CD14-positive monocyte (primary cell): ENCODE data around the gene SAP30BP. TPM values are rescaled to one million over a fixed set of nuclear protein-coding genes. Genes with fewer than 3 reads are reported as not detected.

Experiments
- DNase-seq, 3 donors: peaks; one replicate each; pipeline ENCODE4 v3.0.0-alpha.2; 2011 to 2022
- H2AFZ ChIP-seq: 2 replicates; pipeline ENCODE4 v1.6.0; 2012; ENCODE audit warnings: mild to moderate bottlenecking, low read depth, low read length, inconsistent platforms; ENCODE audit not compliant: insufficient read depth, poor library complexity, severe bottlenecking
- H3K27ac ChIP-seq, 2 donors: 1 replicate in 1 of 2; 2 replicates in 1 of 2; pipeline ENCODE4 v1.5.1; 2012 to 2013; ENCODE audit warnings: low read length in 2 of 2, control low read depth in 1 of 2, inconsistent platforms in 1 of 2, low read depth in 1 of 2, mild to moderate bottlenecking in 1 of 2
- H3K27me3 ChIP-seq, 2 donors: one replicate each; pipeline versions ENCODE4 v1.6.0 to v1.6.1; 2011 to 2013; ENCODE audit warnings: low read length in 2 of 2; ENCODE audit not compliant: control insufficient read depth in 2 of 2, insufficient read depth in 2 of 2
- H3K36me3 ChIP-seq, 2 donors: replicated peaks in 1 of 2; 1 replicate in 1 of 2; 2 replicates in 1 of 2; pipeline versions ENCODE4 v1.5.1 to v1.6.1; 2012 to 2013; ENCODE audit warnings: low read length in 2 of 2, control low read depth in 1 of 2, inconsistent platforms in 1 of 2, mild to moderate bottlenecking in 1 of 2; ENCODE audit not compliant: insufficient read depth in 2 of 2, control insufficient read depth in 1 of 2
- H3K4me1 ChIP-seq, 2 donors: 1 replicate in 1 of 2; 2 replicates in 1 of 2; pipeline versions ENCODE4 v1.5.1 to v1.6.1; 2012 to 2013; ENCODE audit warnings: low read length in 2 of 2, control low read depth in 1 of 2, inconsistent platforms in 1 of 2, mild to moderate bottlenecking in 1 of 2, moderate library complexity in 1 of 2; ENCODE audit not compliant: insufficient read depth in 2 of 2, control insufficient read depth in 1 of 2
- H3K4me2 ChIP-seq: replicated peaks from 2 replicates; pipeline ENCODE3; 2012; ENCODE audit warnings: low read length, moderate library complexity, mild to moderate bottlenecking; ENCODE audit not compliant: poor library complexity, severe bottlenecking; ENCODE audit errors: extremely low read depth
- H3K4me3 ChIP-seq, 3 experiments: fragments of 200-600 bp in 1 of 3; sonication (generic) in 1 of 3; replicated peaks in 1 of 3; 1 replicate in 2 of 3; 2 replicates in 1 of 3; pipeline ENCODE4 v1.5.1; 2011 to 2013; ENCODE audit warnings: low read length in 3 of 3, mild to moderate bottlenecking in 3 of 3, control low read depth in 2 of 3, low read depth in 2 of 3, inconsistent platforms in 1 of 3, moderate library complexity in 1 of 3
- H3K79me2 ChIP-seq: 2 replicates; pipeline ENCODE4 v1.6.0; 2012; ENCODE audit warnings: mild to moderate bottlenecking, control low read depth, inconsistent platforms, low read length, moderate library complexity; ENCODE audit not compliant: insufficient read depth
- H3K9ac ChIP-seq: 2 replicates; pipeline ENCODE4 v1.6.0; 2017; ENCODE audit warnings: low read length, mild to moderate bottlenecking; ENCODE audit not compliant: insufficient read depth, poor library complexity, severe bottlenecking
- H3K9me3 ChIP-seq, 2 donors: replicated peaks in 1 of 2; 1 replicate in 1 of 2; 2 replicates in 1 of 2; pipeline versions ENCODE4 v1.5.1 to v1.6.1; 2012 to 2013; ENCODE audit warnings: low read length in 2 of 2, control low read depth in 1 of 2; ENCODE audit not compliant: control insufficient read depth in 1 of 2, insufficient read depth in 1 of 2
- H4K20me1 ChIP-seq: 2 replicates; pipeline ENCODE4 v1.6.0; 2012; ENCODE audit warnings: mild to moderate bottlenecking, low read length, control low read depth, moderate library complexity; ENCODE audit not compliant: insufficient read depth
- H3K27ac Mint-ChIP-seq, 7 donors: one replicate each; pipeline ENCODE4 v1.8.0; 2020; ENCODE audit warnings: mild to moderate bottlenecking in 7 of 7, mixed read lengths in 7 of 7, moderate library complexity in 6 of 7, inconsistent platforms in 2 of 7
- H3K27me3 Mint-ChIP-seq, 3 donors: one replicate each; pipeline ENCODE4 v1.8.0; 2021 to 2022; ENCODE audit warnings: low read depth in 3 of 3, mild to moderate bottlenecking in 3 of 3, mixed read lengths in 3 of 3, moderate library complexity in 3 of 3, inconsistent platforms in 1 of 3
- H3K36me3 Mint-ChIP-seq, 2 donors: one replicate each; pipeline ENCODE4 v1.8.0; 2020; ENCODE audit warnings: mixed read lengths in 2 of 2, inconsistent platforms in 1 of 2, mild to moderate bottlenecking in 1 of 2
- H3K4me1 Mint-ChIP-seq: one replicate; pipeline ENCODE4 v1.8.0; 2020; ENCODE audit warnings: mild to moderate bottlenecking, mixed read lengths
- H3K4me3 Mint-ChIP-seq, 2 donors: one replicate each; pipeline ENCODE4 v1.8.0; 2020; ENCODE audit warnings: mild to moderate bottlenecking in 2 of 2, mixed read lengths in 2 of 2, moderate library complexity in 1 of 2
- H3K9me3 Mint-ChIP-seq, 7 donors: one replicate each; pipeline ENCODE4 v1.8.0; 2020 to 2022; ENCODE audit warnings: mixed read lengths in 7 of 7, mild to moderate bottlenecking in 6 of 7, moderate library complexity in 6 of 7, inconsistent platforms in 2 of 7
- WGBS: methylation state at CpG from one replicate; pipeline ENCODE4 v1.1.5; 2013; ENCODE audit warnings: missing lambda C conversion rate; ENCODE audit not compliant: insufficient coverage; 5-methylcytosine and 5-hydroxymethylcytosine counted together
- intact Hi-C, 2 donors: fragments of 100-400 bp; cut with micrococcal nuclease; formaldehyde crosslinking; loops; one replicate each; pipeline versions ENCODE4 v1.15.0 to v1.15.1; 2023
- polyA plus RNA-seq, 3 donors: library from polyadenylated mRNA; depleted of rRNA in 1 of 3; unstranded in 2 of 3; stranded (reverse) in 1 of 3; fragments of 300-500 nt in 2 of 3; fragments of >200 nt in 1 of 3; fragmentation: Illumina TruSeq in 2 of 3; gene quantifications; 1 replicate in 2 of 3; 2 replicates in 1 of 3; pipeline ENCODE4 v1.2.3, GENCODE V29; 2012 to 2021
- TF ChIP-seq, protein P1 (sequence below): fragments of 200-600 bp; IDR thresholded peaks from one replicate; pipeline ENCODE4 v1.8.0; 2022; ENCODE audit warnings: antibody characterized with exemption, mild to moderate bottlenecking

SAP30BP gene
- polyA plus RNA-seq, 3 donors, result 43.8 to 130 (median 61.6) TPM

DNA sequence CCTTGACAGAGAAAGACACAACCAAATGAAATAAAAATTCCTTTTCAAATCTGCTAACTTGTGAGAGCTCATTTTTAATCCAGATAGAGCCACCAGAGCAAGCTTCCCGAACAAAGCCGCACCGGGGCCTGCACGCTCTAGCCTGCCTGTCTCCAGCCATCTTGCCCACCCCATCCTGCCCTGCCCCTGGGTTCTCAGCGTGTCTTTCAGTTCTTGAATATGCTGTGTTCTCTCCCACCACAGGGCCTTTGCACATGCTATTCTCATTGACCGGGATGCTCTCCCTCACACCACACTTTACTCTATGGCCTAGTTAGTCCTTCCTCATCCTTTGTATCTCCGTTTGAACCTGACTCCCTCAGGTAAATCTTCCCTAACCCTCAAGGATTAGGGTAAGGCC, 19.2 kb upstream of the SAP30BP start:
- WGBS, result 100% methylated on average over 5 of the region's 7 CpGs
- H3K36me3 Mint-ChIP-seq, result peaks cover 41 to 76% of the 10 kb centered on the region in 2 donors
- H3K9ac ChIP-seq, result no peak overlapping the region
- no peaks in the 10 kb centered on the region for H3K27me3 ChIP-seq
- no peaks in the 10 kb centered on the region for H4K20me1 ChIP-seq
- no peak overlapping the region for H3K4me3 Mint-ChIP-seq
- peaks cover 0 to 2% (median 0%) of the 10 kb centered on the region in 7 donors for H3K9me3 Mint-ChIP-seq
- no peaks in the 10 kb centered on the region for H3K79me2 ChIP-seq
- no peak overlapping the region for H3K4me3 ChIP-seq
- intact Hi-C loops, result no loop called here
- H3K27me3 Mint-ChIP-seq, result peaks cover 0 to 3% (median 2%) of the 10 kb centered on the region in 3 donors
- H3K36me3 ChIP-seq, result peaks cover 36 to 50% of the 10 kb centered on the region in 2 donors
- TF ChIP-seq, protein P1, sequence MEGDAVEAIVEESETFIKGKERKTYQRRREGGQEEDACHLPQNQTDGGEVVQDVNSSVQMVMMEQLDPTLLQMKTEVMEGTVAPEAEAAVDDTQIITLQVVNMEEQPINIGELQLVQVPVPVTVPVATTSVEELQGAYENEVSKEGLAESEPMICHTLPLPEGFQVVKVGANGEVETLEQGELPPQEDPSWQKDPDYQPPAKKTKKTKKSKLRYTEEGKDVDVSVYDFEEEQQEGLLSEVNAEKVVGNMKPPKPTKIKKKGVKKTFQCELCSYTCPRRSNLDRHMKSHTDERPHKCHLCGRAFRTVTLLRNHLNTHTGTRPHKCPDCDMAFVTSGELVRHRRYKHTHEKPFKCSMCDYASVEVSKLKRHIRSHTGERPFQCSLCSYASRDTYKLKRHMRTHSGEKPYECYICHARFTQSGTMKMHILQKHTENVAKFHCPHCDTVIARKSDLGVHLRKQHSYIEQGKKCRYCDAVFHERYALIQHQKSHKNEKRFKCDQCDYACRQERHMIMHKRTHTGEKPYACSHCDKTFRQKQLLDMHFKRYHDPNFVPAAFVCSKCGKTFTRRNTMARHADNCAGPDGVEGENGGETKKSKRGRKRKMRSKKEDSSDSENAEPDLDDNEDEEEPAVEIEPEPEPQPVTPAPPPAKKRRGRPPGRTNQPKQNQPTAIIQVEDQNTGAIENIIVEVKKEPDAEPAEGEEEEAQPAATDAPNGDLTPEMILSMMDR, result no peak
- no peak overlapping the region for H3K27ac ChIP-seq
- no peak overlapping the region for H2AFZ ChIP-seq
- no peaks in the 10 kb centered on the region for H3K9me3 ChIP-seq
- peak overlapping the region in 1 of 7 donors; percentile 55 for H3K27ac Mint-ChIP-seq
- H3K4me2 ChIP-seq, result no peak overlapping the region
- DNase-seq, result no peak
- H3K4me1 ChIP-seq, result peaks cover 17 to 19% of the 10 kb centered on the region in 2 donors
- peaks cover 20% of the 10 kb centered on the region for H3K4me1 Mint-ChIP-seq

DNA sequence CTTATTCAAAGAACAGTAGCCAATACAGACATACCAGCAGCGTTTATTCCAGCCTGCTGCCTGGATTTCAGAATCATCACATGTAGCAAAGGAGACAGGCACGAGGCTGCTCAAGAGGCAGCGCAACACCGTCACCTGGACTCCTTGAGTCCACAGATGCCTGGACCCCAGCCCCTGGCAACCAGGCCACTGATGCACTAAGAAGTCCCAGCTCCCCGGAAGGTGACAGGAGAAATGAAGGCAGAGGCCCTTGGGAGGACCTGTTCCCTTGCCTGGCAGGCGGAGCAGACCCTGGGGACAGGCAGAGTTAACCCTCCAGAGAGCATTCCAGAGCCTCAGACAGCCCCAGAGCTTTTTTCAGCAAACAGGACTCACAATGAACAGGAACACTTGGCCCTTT, 17.5 kb upstream of the SAP30BP start:
- Mint-ChIP-seq H3K9me3 (peaks cover 0 to 2% (median 0%) of the 10 kb centered on the region in 7 donors), H3K36me3 (peaks cover 36 to 73% of the 10 kb centered on the region in 2 donors), H3K27me3 (peaks cover 0 to 3% (median 0%) of the 10 kb centered on the region in 3 donors), H3K4me1 (peaks cover 38% of the 10 kb centered on the region), H3K4me3 (no peak overlapping the region), H3K27ac (peak overlapping the region in 3 of 7 donors; percentile 18 to 70 (median 38))
- TF ChIP-seq, protein P1, result no peak
- Histone ChIP-seq H3K9me3 (no peaks in the 10 kb centered on the region), H3K4me1 (peaks cover 33 to 36% of the 10 kb centered on the region in 2 donors), H3K27me3 (no peaks in the 10 kb centered on the region), H3K27ac (no peak overlapping the region), H3K79me2 (no peaks in the 10 kb centered on the region), H3K36me3 (peaks cover 30 to 39% of the 10 kb centered on the region in 2 donors), H2AFZ (no peak overlapping the region), H3K4me2 (no peak overlapping the region), H3K4me3 (no peak overlapping the region), H4K20me1 (no peaks in the 10 kb centered on the region), H3K9ac (no peak overlapping the region)
- intact Hi-C loops, result no loop called here
- WGBS, result 100% methylated on average over 6 of the region's 6 CpGs
- no peak for DNase-seq
